ENCODE measurements around the gene AK8.

Gene AK8

DNA sequence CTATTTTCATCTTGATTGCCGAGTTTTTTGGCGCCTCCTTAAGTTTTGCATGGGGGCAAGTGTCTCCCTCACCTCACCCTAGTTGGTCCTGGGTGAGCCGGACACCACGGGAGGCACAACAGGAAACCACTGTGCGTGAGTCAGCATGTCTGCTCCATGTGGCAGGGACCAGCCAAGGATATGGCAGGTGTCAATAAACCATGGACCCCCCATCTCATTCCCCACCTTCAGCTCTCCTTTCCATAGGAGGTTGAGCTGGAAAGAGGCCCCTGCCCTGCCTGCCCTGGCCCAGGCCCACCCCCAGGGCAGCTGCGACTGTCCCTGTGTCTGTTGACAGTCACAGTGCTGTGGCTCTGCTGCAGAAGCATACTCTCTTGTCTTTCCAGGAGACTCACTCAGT lies 3.7 kb upstream of the AK8 start:
- no peak overlapping the region for H2AFZ ChIP-seq (ENCODE audit: insufficient read depth, low read length, poor library complexity)
- H2AK5ac ChIP-seq (ENCODE audit: low read length): no peak overlapping the region
- no peak overlapping the region for H2BK12ac ChIP-seq (ENCODE audit: low read length)
- no peaks in the 10 kb centered on the region for H3K27me3 ChIP-seq (ENCODE audit: insufficient read depth, low read length)
- DNase-seq: no peak
- H3K9me3 ChIP-seq (ENCODE audit: insufficient read depth, low read depth, low read length): peaks cover 1% of the 10 kb centered on the region
- no peak overlapping the region for H3K4me3 ChIP-seq (ENCODE audit: low read depth, low read length)
- H3K79me2 ChIP-seq (ENCODE audit: control insufficient read depth, insufficient read depth, low read length, poor library complexity): peaks cover 3% of the 10 kb centered on the region
- no peak overlapping the region for H4K12ac ChIP-seq (ENCODE audit: low read depth, low read length)
- H3K27ac ChIP-seq (ENCODE audit: low read depth, low read length): no peak overlapping the region
- H3K18ac ChIP-seq (ENCODE audit: low read length): no peak overlapping the region
- peaks cover 4 to 6% of the 10 kb centered on the region in 2 experiments for H3K4me1 ChIP-seq (ENCODE audit: control insufficient read depth in 1 of 2, insufficient read depth in 2 of 2, low read length in 2 of 2)
- no peak overlapping the region for H3K14ac ChIP-seq (ENCODE audit: low read length)
- no peak overlapping the region for H4K8ac ChIP-seq (ENCODE audit: low read depth, low read length)
- no peaks in the 10 kb centered on the region for H3K36me3 ChIP-seq (ENCODE audit: control insufficient read depth in 1 of 2, insufficient read depth in 2 of 2, low read length in 2 of 2)
- WGBS (ENCODE audit: extremely low coverage, insufficient coverage, insufficient read length): no CpG with 5 or more reads among the region's 6 CpGs
- H3K9ac ChIP-seq (ENCODE audit: low read length): no peak overlapping the region
- H3K79me1 ChIP-seq (ENCODE audit: low read length): peaks cover 6% of the 10 kb centered on the region
- no peak overlapping the region for H3K23ac ChIP-seq (ENCODE audit: low read length)
- H3K4ac ChIP-seq (ENCODE audit: low read depth, low read length): no peak overlapping the region
- H3K4me2 ChIP-seq (ENCODE audit: low read length): no peak overlapping the region
- H4K91ac ChIP-seq (ENCODE audit: low read depth, low read length): no peak overlapping the region
- no peak overlapping the region for H2BK5ac ChIP-seq (ENCODE audit: low read depth, low read length, poor library complexity)
- H2BK120ac ChIP-seq (ENCODE audit: insufficient read depth, low read length, poor library complexity): no peak overlapping the region

DNA sequence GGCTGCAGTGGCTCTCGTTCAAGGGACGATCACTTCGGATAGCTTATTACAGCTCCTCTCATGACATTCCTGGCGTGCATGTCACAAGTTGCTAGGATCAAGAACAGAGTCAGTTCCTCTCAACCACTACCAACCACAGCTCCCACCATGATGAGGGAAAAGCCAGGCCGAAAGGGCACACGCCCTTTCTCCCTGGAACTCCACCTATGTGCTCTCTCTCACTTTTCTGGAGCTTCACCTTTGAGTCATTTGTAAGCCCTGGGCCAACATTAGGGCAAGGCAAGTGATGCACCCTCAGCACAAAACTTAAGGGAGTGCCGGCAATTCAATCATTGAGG lies 2.2 kb upstream of the AK8 start:
- no peaks in the 10 kb centered on the region for H3K27me3 ChIP-seq (ENCODE audit: insufficient read depth, low read length)
- H3K23ac ChIP-seq (ENCODE audit: low read length): no peak overlapping the region
- H2BK12ac ChIP-seq (ENCODE audit: low read length): no peak overlapping the region
- H3K18ac ChIP-seq (ENCODE audit: low read length): no peak overlapping the region
- no peak overlapping the region for H2BK5ac ChIP-seq (ENCODE audit: low read depth, low read length, poor library complexity)
- H3K9me3 ChIP-seq (ENCODE audit: insufficient read depth, low read depth, low read length): peaks cover 1% of the 10 kb centered on the region
- H4K8ac ChIP-seq (ENCODE audit: low read depth, low read length): no peak overlapping the region
- no peak overlapping the region for H3K4ac ChIP-seq (ENCODE audit: low read depth, low read length)
- H3K4me3 ChIP-seq (ENCODE audit: low read depth, low read length): no peak overlapping the region
- peaks cover 6% of the 10 kb centered on the region for H3K79me1 ChIP-seq (ENCODE audit: low read length)
- H2BK120ac ChIP-seq (ENCODE audit: insufficient read depth, low read length, poor library complexity): no peak overlapping the region
- no peak overlapping the region for H3K9ac ChIP-seq (ENCODE audit: low read length)
- no peak overlapping the region for H3K27ac ChIP-seq (ENCODE audit: low read depth, low read length)
- no peak overlapping the region for H4K91ac ChIP-seq (ENCODE audit: low read depth, low read length)
- H3K36me3 ChIP-seq (ENCODE audit: control insufficient read depth in 1 of 2, insufficient read depth in 2 of 2, low read length in 2 of 2): no peaks in the 10 kb centered on the region
- H2AK5ac ChIP-seq (ENCODE audit: low read length): no peak overlapping the region
- no peak overlapping the region for H3K4me2 ChIP-seq (ENCODE audit: low read length)
- peak; percentile 90 to 92 for DNase-seq
- no peak overlapping the region for H4K12ac ChIP-seq (ENCODE audit: low read depth, low read length)
- no peak overlapping the region for H2AFZ ChIP-seq (ENCODE audit: insufficient read depth, low read length, poor library complexity)
- H3K14ac ChIP-seq (ENCODE audit: low read length): no peak overlapping the region
- no CpG with 5 or more reads among the region's 7 CpGs for WGBS (ENCODE audit: extremely low coverage, insufficient coverage, insufficient read length)
- peaks cover 4 to 6% of the 10 kb centered on the region in 2 experiments for H3K4me1 ChIP-seq (ENCODE audit: control insufficient read depth in 1 of 2, insufficient read depth in 2 of 2, low read length in 2 of 2)
- peaks cover 3% of the 10 kb centered on the region for H3K79me2 ChIP-seq (ENCODE audit: control insufficient read depth, insufficient read depth, low read length, poor library complexity)

DNA sequence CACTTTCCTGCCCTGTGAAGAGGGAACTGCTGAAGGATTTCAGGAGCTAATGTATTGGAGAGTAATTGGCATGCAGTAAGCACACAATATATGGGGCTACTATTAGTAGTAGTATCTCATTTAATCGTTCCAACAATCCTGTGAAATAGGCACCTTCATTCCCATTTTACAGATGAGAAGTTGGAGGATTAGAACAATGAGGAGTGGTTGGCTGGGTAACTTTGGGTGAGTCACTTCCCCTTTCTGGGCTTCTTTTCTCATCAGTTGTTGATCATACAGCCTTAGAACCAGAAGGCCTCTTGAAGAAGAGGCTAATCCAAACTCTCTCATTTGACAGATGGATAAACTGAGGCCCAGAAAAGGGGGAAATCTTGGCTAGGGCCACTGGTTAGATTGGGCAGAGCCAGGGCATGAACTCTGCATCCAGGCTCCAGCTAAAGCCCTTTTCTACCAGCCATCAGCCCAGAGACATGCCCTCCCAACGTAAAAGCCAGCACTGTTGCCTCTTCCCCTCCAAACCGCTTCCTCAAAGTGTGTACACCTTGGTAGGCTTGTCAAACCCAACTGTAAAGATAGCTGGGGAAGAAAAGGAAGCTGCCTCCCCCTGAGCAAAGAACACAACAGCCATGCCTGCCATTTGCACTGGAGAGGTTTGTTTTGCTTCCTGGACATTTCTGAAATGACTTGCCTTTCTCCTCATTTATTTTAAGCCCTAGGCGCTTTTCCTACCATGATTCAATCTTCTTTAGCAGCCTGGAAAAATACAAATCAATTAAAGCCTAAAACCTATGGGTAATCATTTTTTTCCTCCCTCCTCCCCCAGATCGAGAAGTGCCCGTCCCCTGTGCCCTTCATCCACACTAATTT lies 1.6 kb upstream of the AK8 start:
- H3K23ac ChIP-seq (ENCODE audit: low read length): no peak overlapping the region
- no peak overlapping the region for H3K4me2 ChIP-seq (ENCODE audit: low read length)
- H3K14ac ChIP-seq (ENCODE audit: low read length): no peak overlapping the region
- H3K27ac ChIP-seq (ENCODE audit: low read depth, low read length): no peak overlapping the region
- no peak overlapping the region for H4K91ac ChIP-seq (ENCODE audit: low read depth, low read length)
- peaks cover 3% of the 10 kb centered on the region for H3K79me2 ChIP-seq (ENCODE audit: control insufficient read depth, insufficient read depth, low read length, poor library complexity)
- no peak overlapping the region for H2AFZ ChIP-seq (ENCODE audit: insufficient read depth, low read length, poor library complexity)
- no peak overlapping the region for H3K4me3 ChIP-seq (ENCODE audit: low read depth, low read length)
- no peak overlapping the region for H2AK5ac ChIP-seq (ENCODE audit: low read length)
- WGBS (ENCODE audit: extremely low coverage, insufficient coverage, insufficient read length): no CpG with 5 or more reads among the region's 6 CpGs
- H4K12ac ChIP-seq (ENCODE audit: low read depth, low read length): no peak overlapping the region
- no peak overlapping the region for H2BK5ac ChIP-seq (ENCODE audit: low read depth, low read length, poor library complexity)
- H3K27me3 ChIP-seq (ENCODE audit: insufficient read depth, low read length): no peaks in the 10 kb centered on the region
- H3K4me1 ChIP-seq (ENCODE audit: control insufficient read depth in 1 of 2, insufficient read depth in 2 of 2, low read length in 2 of 2): peaks cover 4 to 6% of the 10 kb centered on the region in 2 experiments
- no peaks in the 10 kb centered on the region for H3K36me3 ChIP-seq (ENCODE audit: control insufficient read depth in 1 of 2, insufficient read depth in 2 of 2, low read length in 2 of 2)
- no peak overlapping the region for H2BK12ac ChIP-seq (ENCODE audit: low read length)
- no peak overlapping the region for H4K8ac ChIP-seq (ENCODE audit: low read depth, low read length)
- H3K79me1 ChIP-seq (ENCODE audit: low read length): peaks cover 6% of the 10 kb centered on the region
- no peak overlapping the region for H2BK120ac ChIP-seq (ENCODE audit: insufficient read depth, low read length, poor library complexity)
- H3K18ac ChIP-seq (ENCODE audit: low read length): no peak overlapping the region
- H3K9me3 ChIP-seq (ENCODE audit: insufficient read depth, low read depth, low read length): no peaks in the 10 kb centered on the region
- H3K9ac ChIP-seq (ENCODE audit: low read length): no peak overlapping the region
- peak; percentile 44 to 80 for DNase-seq
- H3K4ac ChIP-seq (ENCODE audit: low read depth, low read length): no peak overlapping the region

DNA sequence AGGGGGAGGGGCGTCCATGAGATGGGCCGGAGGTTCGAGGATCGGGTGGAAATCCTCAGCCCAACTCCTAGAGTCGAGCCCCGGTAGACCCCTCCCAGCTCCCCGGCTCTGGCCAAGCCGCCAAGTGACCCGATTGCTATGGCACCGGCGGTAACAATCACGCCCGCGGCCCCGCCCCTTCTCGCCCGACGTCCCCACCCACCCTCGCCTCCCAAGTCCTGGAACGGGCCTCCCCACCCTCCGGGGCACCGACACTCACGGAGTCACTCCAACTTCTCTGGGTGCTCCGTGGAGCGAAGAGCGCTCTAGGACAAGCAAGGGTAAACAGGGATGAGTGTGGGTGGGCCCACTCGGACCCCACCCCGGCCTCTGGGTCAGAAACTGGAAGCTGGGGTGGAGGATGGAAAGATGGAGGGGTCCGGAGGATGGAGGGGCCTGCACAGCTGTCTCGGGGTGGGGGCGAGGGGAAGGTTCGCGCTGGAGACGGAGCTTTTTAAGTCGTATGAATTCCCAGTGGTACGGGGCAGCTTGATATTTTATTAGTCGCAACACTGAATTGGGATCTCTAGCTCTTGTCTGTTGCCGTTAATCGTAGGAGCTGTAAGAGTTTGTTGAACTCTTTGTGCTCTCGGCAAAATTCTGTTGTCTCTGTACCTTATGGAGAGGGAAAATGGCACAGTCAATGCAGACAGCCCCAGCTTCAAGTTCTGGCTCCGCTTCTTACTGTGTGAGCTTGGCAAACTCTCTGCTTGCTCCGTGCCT lies 792 bp upstream of the AK8 start, which contains the start of gene SPACA9:
Gene SPACA9 (plus strand): TSS at position 204 of the 762 bp plus-strand sequence. CDS start 5,050 bp downstream, outside the sequence.
- Histone ChIP-seq H3K9me3 (ENCODE audit: insufficient read depth, low read depth, low read length) (no peaks in the 10 kb centered on the region), H3K4me2 (ENCODE audit: low read length) (peak within 1 kb of the TSS; percentile 83), H3K4me1 (ENCODE audit: control insufficient read depth in 1 of 2, insufficient read depth in 2 of 2, low read length in 2 of 2) (peaks cover 4 to 6% of the 10 kb centered on the region in 2 experiments), H3K27ac (ENCODE audit: low read depth, low read length) (no peak within 1 kb of the TSS), H3K4me3 (ENCODE audit: low read depth, low read length) (peak within 1 kb of the TSS; percentile 89), H2BK12ac (ENCODE audit: low read length) (no peak within 1 kb of the TSS), H3K14ac (ENCODE audit: low read length) (peak within 1 kb of the TSS; percentile 92), H2AK5ac (ENCODE audit: low read length) (peak within 1 kb of the TSS; percentile 63), H3K4ac (ENCODE audit: low read depth, low read length) (peak within 1 kb of the TSS; percentile 72), H3K79me2 (ENCODE audit: control insufficient read depth, insufficient read depth, low read length, poor library complexity) (peaks cover 3% of the 10 kb centered on the region), H3K23ac (ENCODE audit: low read length) (no peak within 1 kb of the TSS), H3K79me1 (ENCODE audit: low read length) (peaks cover 6% of the 10 kb centered on the region), H2AFZ (ENCODE audit: insufficient read depth, low read length, poor library complexity) (peak within 1 kb of the TSS; percentile 100), H3K18ac (ENCODE audit: low read length) (peak within 1 kb of the TSS; percentile 82), H4K91ac (ENCODE audit: low read depth, low read length) (peak within 1 kb of the TSS; percentile 87), H3K36me3 (ENCODE audit: control insufficient read depth in 1 of 2, insufficient read depth in 2 of 2, low read length in 2 of 2) (no peaks in the 10 kb centered on the region), H4K12ac (ENCODE audit: low read depth, low read length) (peak within 1 kb of the TSS; percentile 88), H3K9ac (ENCODE audit: low read length) (peak within 1 kb of the TSS; percentile 91), H2BK120ac (ENCODE audit: insufficient read depth, low read length, poor library complexity) (peak within 1 kb of the TSS; percentile 64), H4K8ac (ENCODE audit: low read depth, low read length) (peak within 1 kb of the TSS; percentile 96), H2BK5ac (ENCODE audit: low read depth, low read length, poor library complexity) (peak within 1 kb of the TSS; percentile 44), H3K27me3 (ENCODE audit: insufficient read depth, low read length) (no peaks in the 10 kb centered on the region)
- DNase-seq: peak; percentile 63 to 73
- no CpG with 5 or more reads among the region's 42 CpGs for WGBS (ENCODE audit: extremely low coverage, insufficient coverage, insufficient read length)
